Stimulated activated CD4-positive, alpha-beta T cell treated with anti-CD3 and anti-CD28 coated beads, Interleukin-4, amount 100 ng/mL, for 24 hours (primary cell): ENCODE data around the gene HSP90AB1.

Experiments used
- DNase-seq: peaks from one replicate; pipeline ENCODE4 v3.0.0-alpha.2; 2020

HSP90AB1 gene

GRCh38 chr6:44269921-44270525 lies 23.1 kb downstream of the HSP90AB1 start, which contains the start of gene TMEM151B:
TSS of gene TMEM151B (plus strand) at chr6:44270450. CDS start at chr6:44270743, 293 bp downstream.
- no peak for DNase-seq

DNA sequence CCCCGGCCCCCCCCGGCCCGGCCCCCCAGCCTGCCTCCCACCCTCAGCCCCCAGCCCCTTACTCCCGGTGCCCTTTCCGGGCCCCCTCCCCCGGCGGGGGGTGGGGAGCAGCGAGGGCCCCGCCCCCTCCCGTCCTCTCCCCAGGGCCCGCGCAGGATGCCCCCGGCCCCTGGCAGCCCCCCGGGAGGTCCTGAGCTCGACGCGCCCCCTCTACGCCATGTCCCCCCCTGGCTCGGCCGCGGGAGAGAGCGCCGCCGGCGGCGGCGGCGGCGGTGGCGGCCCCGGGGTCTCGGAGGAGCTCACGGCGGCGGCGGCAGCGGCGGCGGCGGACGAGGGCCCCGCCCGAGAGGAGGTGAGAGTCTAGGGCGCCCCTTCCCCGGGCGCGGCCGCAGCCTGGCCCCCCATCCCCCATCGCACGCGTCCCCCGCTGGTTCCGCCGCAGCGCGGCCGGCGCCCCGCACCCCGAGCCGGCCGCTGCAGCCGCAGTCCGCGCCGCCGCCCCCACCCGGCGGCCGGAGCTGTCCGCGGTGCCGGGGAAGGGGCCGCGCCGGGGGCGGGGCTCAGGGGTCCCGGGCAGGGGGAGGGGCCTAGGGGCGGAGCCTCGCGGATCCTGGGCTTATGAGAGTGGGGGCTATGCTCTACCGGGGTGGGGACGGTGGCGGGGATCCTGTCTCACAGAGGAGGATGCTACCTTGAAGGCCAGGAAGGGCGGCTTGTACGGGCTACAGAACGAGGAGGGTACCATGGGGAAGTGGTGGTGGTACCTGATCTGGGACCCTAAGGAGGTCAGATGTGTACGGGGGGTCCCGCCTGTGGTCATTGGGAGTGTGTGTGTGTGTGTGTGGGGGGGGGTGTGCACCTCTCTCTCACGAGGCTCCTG lies 23.9 kb downstream of the HSP90AB1 start:
- no peak for DNase-seq

GRCh38 chr6:44271406-44271723 lies 24.5 kb downstream of the HSP90AB1 start:
- no peak for DNase-seq

- no peak for DNase-seq
These were observed 25.0 kb downstream of the HSP90AB1 start for GRCh38 chr6:44271914-44272313.

DNA sequence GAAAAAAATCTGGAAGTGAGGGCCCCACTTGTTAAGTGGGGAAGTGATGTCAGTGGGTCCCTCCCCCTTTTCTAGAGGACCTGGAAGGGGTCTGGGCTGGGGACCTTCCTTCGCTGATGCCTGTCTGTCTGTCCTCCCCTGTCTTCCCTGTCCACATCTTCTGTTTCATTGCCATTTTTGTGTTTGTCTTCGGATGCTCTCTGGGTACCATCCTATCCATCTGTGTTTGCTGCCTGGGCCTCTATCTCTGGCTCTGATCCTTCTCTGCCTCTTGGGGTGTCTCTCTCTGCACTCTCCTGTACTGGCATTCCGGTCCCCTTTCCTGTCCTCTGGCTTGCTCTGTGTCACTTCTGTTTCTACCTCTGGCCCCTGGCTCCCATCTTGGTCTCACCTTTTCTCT lies 25.6 kb downstream of the HSP90AB1 start:
- DNase-seq = no peak

GRCh38 chr6:44272999-44273566 lies 26.2 kb downstream of the HSP90AB1 start:
- DNase-seq = no peak

- DNase-seq = no peak
These were observed 26.7 kb downstream of the HSP90AB1 start for GRCh38 chr6:44273617-44274016.

DNA sequence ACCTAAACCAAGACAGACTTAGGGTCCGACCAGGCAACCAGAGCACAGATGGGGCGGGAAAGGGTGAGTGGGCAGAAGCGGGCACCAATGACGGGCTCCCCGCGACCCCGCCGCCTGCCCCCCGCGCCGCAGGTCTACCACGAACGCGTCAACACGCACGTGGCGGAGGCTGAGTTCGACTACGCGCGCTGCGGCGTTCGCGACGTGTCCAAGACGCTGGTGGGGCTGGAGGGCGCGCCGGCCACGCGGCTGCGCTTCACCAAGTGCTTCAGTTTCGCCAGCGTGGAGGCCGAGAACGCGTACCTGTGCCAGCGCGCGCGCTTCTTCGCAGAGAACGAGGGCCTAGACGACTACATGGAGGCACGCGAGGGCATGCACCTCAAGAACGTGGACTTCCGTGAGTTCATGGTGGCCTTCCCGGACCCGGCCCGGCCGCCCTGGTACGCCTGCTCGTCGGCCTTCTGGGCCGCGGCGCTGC lies 28.4 kb downstream of the HSP90AB1 start:
- no peak for DNase-seq

GRCh38 chr6:44275749-44276648 lies 29.1 kb downstream of the HSP90AB1 start:
- no peak for DNase-seq

DNA sequence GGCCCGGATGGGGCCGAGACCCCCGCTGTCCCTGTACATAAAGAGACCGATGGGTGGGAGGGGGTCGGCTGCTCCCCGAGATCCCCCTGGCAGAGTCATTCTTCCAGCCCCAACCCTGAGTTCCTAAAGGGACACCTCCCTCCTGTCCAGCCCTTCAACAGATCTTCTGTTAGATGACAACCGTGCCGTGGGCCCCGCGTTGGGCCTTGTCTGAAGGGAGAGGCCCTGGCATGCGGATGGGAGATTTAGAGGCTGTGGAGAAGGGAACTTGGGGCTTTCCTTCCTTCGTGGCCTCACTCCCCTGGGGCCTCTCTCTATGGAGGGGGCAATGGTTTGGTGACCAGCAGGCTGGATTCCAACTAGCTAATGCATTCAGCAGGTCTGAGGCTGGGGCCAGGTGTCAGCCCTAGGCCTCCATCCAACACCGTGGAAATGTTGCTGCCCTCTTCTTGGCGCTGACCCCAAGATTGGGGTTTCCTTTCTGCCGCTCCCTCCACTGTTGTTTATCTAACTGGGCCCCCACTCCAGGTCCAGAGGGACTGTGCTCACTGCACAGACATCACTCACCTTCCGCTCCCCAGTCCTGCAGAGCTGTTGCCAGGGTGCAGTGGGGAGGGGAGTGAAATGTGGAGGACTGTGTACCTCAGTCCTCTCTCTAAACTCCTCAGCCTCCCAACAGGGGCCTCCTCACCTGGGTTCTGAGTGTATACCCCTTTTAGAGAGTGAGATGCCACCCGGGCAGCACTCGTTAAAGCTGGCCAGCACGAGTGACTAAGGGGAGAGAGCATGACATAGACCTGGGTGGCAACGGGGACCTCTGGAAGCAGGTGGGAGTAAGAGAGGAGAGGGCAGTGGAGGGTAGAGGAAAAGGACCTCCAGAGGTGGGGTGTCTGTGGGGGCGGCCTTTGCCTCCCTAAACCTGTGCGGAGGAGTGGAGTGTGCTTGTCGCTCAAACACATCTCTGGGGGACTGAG lies 30.1 kb downstream of the HSP90AB1 start:
- DNase-seq = no peak

GRCh38 chr6:44277763-44278162 lies 30.9 kb downstream of the HSP90AB1 start:
- no peak for DNase-seq

DNA sequence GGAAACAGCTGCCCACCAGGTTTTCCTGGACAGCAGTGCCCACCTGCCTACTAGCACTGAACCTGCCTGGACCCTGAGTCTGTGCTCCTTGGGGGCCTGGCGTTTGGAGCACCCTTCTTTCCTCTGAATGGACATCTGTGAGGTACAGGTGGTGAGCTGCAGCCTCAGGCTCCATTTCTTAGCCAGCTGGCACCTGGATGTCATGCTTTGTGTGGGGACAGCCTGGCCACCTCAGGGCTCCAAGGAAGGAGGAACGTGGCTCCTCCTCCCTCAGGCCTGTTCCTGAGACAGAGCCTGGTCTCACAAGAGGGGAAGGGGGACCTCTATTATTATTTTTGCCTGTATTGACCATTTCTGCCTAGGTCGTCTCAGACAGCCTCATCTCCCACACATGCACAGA lies 31.4 kb downstream of the HSP90AB1 start:
- DNase-seq = no peak

- DNase-seq = no peak
These were observed 32.1 kb downstream of the HSP90AB1 start for GRCh38 chr6:44278774-44279697.

DNA sequence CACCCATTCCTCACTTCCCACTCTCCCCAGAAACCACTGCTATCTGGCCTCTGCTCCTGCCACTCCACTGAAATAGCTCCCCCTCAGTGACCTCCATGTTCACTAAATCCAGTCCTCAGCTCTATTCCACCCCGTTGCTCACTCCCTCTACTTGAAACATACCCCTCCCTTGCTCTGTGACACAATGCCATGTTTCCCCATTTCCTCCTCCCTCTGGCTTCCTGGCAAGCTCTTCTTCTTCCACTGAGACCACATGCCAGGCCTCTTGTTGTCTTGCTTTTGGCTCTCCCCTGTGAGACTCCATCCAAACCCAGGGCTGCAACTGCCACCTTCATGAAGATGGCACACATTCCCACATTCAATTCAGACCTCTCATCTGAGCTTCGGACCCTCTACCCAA lies 37.2 kb downstream of the HSP90AB1 start:
- no peak for DNase-seq

- no peak for DNase-seq
These were observed 38.0 kb downstream of the HSP90AB1 start for GRCh38 chr6:44284867-44285266.

- no peak for DNase-seq
These were observed 38.8 kb downstream of the HSP90AB1 start for GRCh38 chr6:44285552-44286284.

DNA sequence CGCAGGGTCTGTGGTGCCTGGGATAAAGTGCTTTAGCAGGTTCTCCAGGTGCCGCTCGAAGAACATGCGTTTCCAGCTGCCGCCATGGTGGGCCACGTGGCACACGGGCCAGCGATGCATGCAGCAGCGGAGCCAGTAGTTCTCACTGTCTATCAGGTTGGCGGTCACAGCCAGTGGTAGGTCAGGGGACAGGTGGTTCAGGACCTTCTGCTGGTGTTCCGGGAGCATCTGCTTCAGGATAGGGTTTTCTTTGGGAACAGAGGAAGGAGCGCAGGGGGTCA lies 39.3 kb downstream of the HSP90AB1 start:
- no peak for DNase-seq

- no peak for DNase-seq
These were observed 39.8 kb downstream of the HSP90AB1 start for GRCh38 chr6:44286747-44287146.

- no peak for DNase-seq
These were observed 42.9 kb downstream of the HSP90AB1 start for GRCh38 chr6:44289726-44290260.

DNA sequence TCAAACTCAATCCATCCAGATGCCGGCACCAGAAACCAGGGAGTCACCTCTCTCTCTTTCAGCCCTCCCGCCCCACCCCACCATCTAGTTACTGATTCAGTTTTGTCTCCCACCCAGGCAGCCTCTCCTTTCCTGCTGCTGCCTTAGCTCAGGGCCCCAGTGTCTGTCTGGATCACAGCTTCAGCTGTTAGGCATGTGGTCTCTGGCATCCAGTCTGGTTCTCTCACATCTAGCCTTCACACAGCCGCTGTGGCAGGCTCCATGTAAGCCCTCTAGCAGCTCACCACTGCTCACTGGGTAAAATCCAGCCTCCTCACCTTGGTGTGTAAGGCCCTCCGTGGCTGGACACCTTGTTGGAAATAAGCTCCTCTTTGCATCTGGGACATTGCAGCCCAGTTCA lies 44.9 kb downstream of the HSP90AB1 start:
- DNase-seq = no peak
